ACHN (cell line): ENCODE measurements around the gene COL4A2.
"Not testable (repeated sequence)": the region's sequence is repeated elsewhere in the genome, so short reads cannot be mapped to it uniquely, and the experiment has no call there.

ENCODE experiments used
- DNase-seq: peaks from one replicate; pipeline ENCODE4 v3.0.0-alpha.2; 2015
- in situ Hi-C: cut with HindIII; loops from 2 replicates; pipeline ENCODE4 v1.10.0; 2017; ENCODE audit warnings: low sequenced_read_pairs, low pct_ligation_motif_present, low pct_unique_long_range_greater_than_20kb

Gene COL4A2

DNA sequence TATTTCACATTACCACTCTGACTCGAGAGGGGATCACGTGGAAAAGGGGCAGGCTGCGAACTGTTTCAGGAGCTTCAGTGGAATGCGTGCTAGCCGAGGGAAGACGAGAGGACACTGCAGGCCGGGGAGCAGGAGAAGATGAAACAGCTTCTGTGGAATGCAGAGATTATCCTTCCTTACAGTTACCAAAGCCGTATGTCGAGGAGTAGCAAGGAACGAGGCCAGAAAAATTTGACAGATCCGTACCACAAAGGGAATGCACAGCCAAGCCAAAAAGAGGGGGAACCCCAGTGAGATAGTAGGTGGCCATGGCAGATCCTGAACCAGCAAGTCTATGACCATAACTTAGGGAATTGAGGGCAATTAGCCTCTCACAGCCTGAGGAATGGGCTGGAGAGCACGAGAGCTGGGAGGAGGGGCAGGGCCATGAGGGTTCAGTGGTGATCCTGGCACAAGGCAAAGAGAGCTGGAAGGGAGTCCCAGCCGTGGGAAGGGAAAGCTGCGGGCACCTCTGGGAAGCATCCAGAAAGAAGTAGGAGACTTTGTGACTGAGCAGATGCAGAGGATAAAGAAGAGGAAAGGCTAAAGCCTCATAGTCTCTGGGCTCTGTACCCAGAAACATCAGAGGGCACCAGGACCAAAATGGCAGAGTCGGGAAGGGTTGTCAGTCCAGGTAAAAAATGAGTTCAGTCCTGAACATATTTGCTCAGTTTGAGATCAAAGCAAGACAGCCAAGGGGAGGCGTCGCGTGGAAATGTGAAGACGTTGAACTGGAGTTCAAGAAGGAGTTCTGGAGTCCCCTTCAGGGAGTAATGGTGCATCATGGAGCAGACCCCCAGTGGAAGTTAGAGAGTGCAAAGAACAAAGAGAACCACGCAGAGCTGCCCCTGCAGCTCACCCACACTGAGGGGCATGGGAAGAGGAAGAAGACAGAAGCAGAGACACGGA, 5.2 kb upstream of the COL4A2 start:
- no peak for DNase-seq
- in situ Hi-C loops = no loop called here

GRCh38 chr13:110302997-110303396, 4.1 kb upstream of the COL4A2 start:
- DNase-seq = peak; percentile 73

GRCh38 chr13:110303644-110304043, 3.4 kb upstream of the COL4A2 start:
- in situ Hi-C loops = no loop called here
- DNase-seq = no peak

More at GRCh38 chr13:110302997-110303396, 4.1 kb upstream of the COL4A2 start:
- in situ Hi-C loops = no loop called here

DNA sequence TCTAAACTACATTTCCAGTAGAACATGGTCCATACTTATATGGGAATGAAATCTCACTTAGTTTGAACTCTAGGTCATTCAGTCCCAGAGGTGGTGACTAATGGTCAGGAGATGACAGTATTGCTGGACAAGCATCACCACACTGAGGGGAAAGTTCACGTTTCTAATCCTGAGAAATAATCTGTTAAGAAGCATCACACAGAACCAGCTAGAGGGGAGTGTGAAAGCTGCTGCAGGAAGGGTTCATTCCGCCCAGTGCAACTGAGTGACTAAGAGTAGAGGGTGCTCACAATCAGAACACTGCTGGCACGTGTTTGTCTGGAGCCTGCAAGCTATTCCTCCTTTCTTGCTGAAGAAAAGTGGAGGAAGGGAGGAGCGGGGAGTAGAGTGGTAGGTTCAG, 2.8 kb upstream of the COL4A2 start:
- DNase-seq = peak; percentile 71
- in situ Hi-C loops = no loop called here

DNA sequence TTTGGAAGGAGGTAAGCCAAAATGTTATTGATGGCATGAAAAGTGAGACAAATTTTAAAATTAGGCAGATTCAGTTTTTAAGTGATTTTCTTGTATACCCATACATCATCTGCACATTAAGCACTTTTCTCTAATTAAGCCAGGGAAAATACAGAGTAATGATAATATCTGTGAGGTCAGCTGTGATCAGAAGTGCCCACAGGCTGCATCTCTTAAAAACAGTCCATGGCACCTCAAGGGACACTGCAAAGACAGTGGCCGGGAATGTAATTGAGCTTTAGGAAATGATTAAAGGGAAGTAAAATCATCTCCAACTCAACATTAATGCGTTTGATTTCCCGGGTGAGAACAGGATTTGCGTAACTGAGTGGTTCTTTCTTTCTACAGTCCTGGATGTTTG, 2.1 kb upstream of the COL4A2 start:
- in situ Hi-C loops = no loop called here

DNA sequence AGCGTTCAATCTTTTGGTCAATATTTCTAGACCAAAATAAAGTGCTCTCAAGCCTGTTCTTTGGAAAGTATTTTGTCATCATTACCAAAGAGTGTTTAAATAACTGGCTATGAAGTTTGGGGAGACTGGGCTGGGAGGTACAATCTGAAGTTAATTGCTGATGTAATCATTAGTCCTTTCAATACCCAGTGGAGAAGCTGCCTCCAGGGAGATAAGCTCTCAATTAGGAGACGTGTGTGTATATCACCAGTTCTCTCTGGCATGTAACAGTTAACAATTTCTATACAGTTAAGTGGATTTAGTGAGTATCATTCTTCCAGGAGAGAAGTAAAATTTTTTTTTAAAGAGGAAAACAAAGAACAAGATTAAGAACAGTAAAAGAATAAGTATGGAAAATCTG, 1.5 kb upstream of the COL4A2 start:
- in situ Hi-C loops = no loop called here
- DNase-seq = no peak

More for the DNA sequence above, 2.1 kb upstream of the COL4A2 start:
- no peak for DNase-seq

DNA sequence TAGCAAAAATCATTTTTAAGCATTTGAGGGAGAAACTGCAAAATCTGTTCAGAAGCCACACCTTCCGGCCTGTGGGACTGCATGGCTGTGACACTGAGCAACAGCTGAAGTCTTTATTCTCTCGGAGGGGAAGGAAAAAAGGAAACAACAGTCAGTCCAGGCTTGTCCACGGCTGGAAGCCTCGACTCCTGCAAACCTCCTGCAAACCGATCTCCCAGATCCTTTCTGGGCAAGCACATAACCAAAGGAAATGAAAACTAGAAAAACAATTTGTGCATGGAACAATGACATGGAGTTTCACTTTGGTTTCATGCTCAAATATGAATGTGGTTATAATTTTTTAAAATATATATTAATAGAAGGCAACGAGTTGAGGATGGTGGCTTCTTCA, 1.1 kb upstream of the COL4A2 start:
- DNase-seq = no peak
- in situ Hi-C loops = no loop called here

GRCh38 chr13:110306340-110306959, 634 bp upstream of the COL4A2 start:
- no peak for DNase-seq
- in situ Hi-C loops = no loop called here

- peak; percentile 41 for DNase-seq
- in situ Hi-C loops = no loop called here
Measured at GRCh38 chr13:110307767-110308655, 927 bp downstream of the COL4A2 start.

DNA sequence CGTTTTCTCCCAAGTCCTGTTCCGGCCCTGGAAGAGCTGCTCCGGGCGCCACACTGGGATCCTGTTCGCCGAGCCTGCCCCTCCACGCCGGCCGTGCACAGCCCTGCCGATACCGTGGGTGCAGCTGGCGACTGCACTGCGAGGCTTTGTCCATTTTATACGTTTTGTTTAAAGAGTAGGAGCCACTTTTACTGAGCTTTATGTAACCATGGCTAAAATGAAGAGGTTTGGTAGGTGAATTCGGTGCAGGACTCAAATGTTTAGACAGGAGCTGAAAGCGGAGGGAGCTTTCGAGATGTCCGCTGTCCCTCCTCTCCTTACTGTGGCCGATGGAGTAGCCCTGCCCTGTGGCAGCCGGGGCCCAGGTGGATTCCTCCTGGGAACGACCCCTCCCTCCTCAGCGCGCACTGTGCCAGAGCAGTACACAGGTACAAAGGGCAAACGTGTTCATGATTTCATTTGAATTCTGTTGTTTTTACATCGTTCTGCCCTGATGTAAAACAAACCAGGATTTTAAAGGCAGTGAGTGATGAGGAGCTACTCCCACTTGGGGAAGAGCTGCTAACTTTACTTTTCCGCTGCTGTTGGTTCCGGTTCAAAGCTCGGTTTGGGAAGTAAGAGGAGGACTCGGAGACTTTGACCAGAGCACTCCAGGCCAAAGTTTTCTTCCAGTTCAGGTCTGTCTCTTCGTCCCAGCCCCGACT, 1.7 kb downstream of the COL4A2 start:
- no peak for DNase-seq
- in situ Hi-C loops = no loop called here

GRCh38 chr13:110309661-110310524, 2.8 kb downstream of the COL4A2 start:
- in situ Hi-C loops = no loop called here
- no peak for DNase-seq

GRCh38 chr13:110310541-110311442, 3.7 kb downstream of the COL4A2 start:
- in situ Hi-C loops = no loop called here
- DNase-seq = no peak

GRCh38 chr13:110311443-110312338, 4.6 kb downstream of the COL4A2 start:
- DNase-seq = no peak
- in situ Hi-C loops = no loop called here

DNA sequence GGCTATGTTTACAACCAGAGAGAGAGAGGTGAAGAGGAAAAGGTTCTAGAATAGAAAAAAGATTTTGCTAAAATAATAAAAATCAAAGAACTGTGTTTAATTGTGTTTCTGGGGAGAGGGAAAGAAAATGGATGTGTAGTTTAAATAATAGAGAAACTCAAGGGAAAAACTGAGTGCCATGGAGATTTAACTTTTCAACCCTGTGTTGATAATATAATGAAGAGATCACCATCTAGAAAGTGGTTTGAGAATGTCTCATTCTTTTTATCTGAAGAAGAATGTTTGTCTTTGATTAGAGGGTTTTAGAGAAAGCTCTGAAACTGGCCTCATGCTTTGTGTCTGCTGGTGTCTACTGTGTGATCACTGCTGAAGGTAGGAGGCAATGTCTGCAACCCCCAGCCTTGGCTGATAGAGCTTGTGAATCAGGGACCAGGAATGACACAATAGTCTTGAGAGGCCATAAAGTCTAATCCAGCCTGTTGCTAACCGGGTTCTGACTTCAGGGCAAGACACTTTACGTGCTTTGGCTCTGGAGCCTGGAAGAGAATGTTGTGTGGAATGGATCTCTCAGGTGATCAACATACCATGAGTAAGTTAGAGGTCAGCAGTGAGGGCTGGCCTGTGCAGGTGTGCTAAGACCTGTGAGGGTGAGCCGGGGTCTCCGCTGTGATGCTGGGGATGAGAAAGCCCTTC, 5.4 kb downstream of the COL4A2 start:
- DNase-seq = no peak
- in situ Hi-C loops = no loop called here

GRCh38 chr13:110313261-110313660, 6.2 kb downstream of the COL4A2 start:
- in situ Hi-C loops, DNase-seq: not testable (repeated sequence)
